HG02642 (cell line): ENCODE results near the gene ADCY5.
"Not testable (repeated sequence)": the region's sequence is repeated elsewhere in the genome, so short reads cannot be mapped to it uniquely, and the experiment has no call there.

Experiments
- ATAC-seq: cut with Tn5 transposase; IDR thresholded peaks from one replicate; pipeline ENCODE4 v1.9.1; 2021; ENCODE audit warnings: mild to moderate bottlenecking; ENCODE audit not compliant: unreplicated experiment, poor library complexity

Gene ADCY5

GRCh38 chr3:123281929-123282328 lies 167.0 kb downstream of the ADCY5 start:
- no peak for ATAC-seq

- no peak for ATAC-seq
Observed at GRCh38 chr3:123281406-123281805, 167.5 kb downstream of the ADCY5 start.

GRCh38 chr3:123279121-123279520 lies 169.8 kb downstream of the ADCY5 start:
- ATAC-seq, result no peak

GRCh38 chr3:123278446-123278845 lies 170.4 kb downstream of the ADCY5 start:
- ATAC-seq, result no peak

- no peak for ATAC-seq
Observed at GRCh38 chr3:123277106-123277505, 171.8 kb downstream of the ADCY5 start.

GRCh38 chr3:123276346-123277006 lies 172.4 kb downstream of the ADCY5 start:
- no peak for ATAC-seq

- ATAC-seq, result no peak
Observed at GRCh38 chr3:123275691-123276090, 173.2 kb downstream of the ADCY5 start.

GRCh38 chr3:123272547-123272946 lies 176.3 kb downstream of the ADCY5 start:
- no peak for ATAC-seq

- ATAC-seq, result no peak
Observed at GRCh38 chr3:123271466-123272159, 177.3 kb downstream of the ADCY5 start.

GRCh38 chr3:123270818-123271217 lies 178.1 kb downstream of the ADCY5 start:
- no peak for ATAC-seq

- ATAC-seq, result no peak
Observed at GRCh38 chr3:123267821-123268220, 181.1 kb downstream of the ADCY5 start.

GRCh38 chr3:123263941-123264340 lies 184.9 kb downstream of the ADCY5 start:
- no peak for ATAC-seq

- no peak for ATAC-seq
Observed at GRCh38 chr3:123262868-123263267, 186.0 kb downstream of the ADCY5 start.

- ATAC-seq, result peak; percentile 7
Observed at GRCh38 chr3:123262226-123262625, 186.7 kb downstream of the ADCY5 start.

- ATAC-seq, result peak; percentile 64
Observed at GRCh38 chr3:123261666-123262065, 187.2 kb downstream of the ADCY5 start.

- no peak for ATAC-seq
Observed at GRCh38 chr3:123258811-123259420, 190.0 kb downstream of the ADCY5 start.

- no peak for ATAC-seq
Observed at GRCh38 chr3:123258359-123258758, 190.5 kb downstream of the ADCY5 start.

GRCh38 chr3:123256256-123256655 lies 192.6 kb downstream of the ADCY5 start:
- no peak for ATAC-seq

GRCh38 chr3:123246866-123247265 lies 202.0 kb downstream of the ADCY5 start:
- ATAC-seq, result no peak

GRCh38 chr3:123244128-123244527 lies 204.8 kb downstream of the ADCY5 start:
- ATAC-seq, result no peak

- ATAC-seq, result no peak
Observed at GRCh38 chr3:123239756-123240155, 209.1 kb downstream of the ADCY5 start.

- ATAC-seq, result not testable (repeated sequence)
Observed at GRCh38 chr3:123239186-123239585, 209.7 kb downstream of the ADCY5 start.
